GM18907 (cell line): ENCODE data around the gene KRTAP19-2.
"Not testable (repeated sequence)": the region's sequence is repeated elsewhere in the genome, so short reads cannot be mapped to it uniquely, and the experiment has no call there.

Source experiments
- ATAC-seq: cut with Tn5 transposase; IDR thresholded peaks from one replicate; pipeline ENCODE4 v1.9.1; 2021; ENCODE audit warnings: mild to moderate bottlenecking, moderate library complexity; ENCODE audit not compliant: unreplicated experiment

Gene KRTAP19-2, protein sequence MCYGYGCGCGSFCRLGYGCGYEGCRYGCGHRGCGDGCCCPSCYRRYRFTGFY

DNA sequence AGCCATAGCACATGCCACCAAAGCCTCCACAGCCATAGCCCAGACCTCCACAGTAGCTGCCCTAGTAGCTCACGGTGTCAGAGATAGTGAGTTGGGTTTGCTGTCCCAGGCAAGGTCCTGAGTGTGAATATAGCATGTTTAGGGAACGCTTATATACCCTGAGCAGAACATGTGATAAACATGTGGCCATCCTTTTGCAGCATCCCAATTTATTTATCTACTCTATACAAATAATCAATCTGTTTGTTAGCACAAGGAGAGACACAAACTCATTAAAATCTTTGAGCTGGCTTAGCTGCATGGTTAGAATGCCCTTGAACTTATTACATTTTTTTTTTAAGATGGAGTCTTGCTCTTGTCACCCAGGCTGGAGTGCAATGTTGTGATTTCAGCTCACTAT is at the start of gene KRTAP19-2:
Gene KRTAP19-2 (minus strand): TSS at position 101 of the 400 bp plus-strand sequence. CDS start 88 bp downstream, at position 13.
- ATAC-seq: no peak

DNA sequence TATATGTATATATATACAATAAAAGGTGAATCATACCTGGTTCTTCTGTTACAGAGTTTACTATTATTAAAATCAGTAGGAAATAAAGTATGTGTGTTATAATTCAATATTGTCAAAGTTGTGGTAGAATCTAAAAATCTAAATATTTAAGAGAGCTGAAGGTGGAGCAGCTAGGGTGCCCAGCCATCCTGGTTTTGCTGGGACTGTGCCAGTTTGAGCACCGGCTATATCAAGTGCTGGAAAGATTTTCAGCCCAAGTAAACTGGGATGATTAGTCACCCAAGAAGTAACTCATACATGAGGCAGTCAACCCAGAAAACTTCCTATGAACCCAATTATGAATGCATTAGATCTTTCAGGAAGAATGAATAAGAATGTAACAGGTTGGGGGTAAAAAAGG is 31.6 kb upstream of the KRTAP19-2 start:
- no peak for ATAC-seq

DNA sequence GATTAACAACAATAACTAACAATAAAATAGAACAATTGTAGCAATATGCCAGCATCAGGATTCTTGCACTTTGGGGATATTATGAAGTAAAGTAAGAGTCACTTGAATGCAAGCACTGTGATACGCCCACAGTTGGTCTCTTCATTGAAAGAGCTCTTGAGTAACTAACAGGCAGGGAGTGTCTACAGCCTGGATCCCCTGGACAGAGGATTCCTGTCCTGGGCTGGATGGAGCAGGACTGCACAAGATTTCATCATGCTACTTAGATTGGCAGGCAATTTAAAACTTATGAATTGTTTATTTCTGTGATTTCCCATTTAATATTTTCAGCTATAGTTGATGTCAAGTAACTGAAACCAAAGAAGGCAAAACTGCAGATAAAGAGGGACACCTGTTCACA is 28.4 kb upstream of the KRTAP19-2 start:
- no peak for ATAC-seq

DNA sequence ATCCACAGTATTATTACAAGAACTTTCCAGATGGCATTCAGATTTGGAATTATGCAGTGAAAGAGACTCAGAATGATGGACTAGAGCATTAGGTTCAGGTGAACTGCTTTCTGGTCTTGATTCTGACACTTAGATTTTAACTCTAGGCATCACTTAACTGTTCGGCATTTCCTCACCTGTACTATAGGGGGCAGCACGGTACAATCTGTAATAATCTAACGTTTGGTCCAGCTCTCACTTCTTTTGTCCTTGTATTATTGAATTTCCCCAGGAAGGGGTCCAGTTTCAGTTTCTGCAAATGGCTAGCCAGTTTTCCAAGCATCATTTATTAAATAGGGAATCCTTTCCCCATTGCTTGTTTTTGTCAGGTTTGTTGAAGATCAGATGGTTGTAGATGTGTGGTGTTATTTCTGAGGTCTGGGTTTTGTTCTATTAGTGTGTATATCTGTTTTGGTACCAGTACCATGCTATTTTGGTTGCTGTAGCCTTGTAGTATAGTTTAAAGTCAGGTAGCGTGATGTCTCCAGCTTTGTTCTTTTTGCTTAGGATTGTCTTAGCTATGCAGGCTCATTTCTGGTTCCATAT is 18.5 kb upstream of the KRTAP19-2 start:
- not testable (repeated sequence) for ATAC-seq

DNA sequence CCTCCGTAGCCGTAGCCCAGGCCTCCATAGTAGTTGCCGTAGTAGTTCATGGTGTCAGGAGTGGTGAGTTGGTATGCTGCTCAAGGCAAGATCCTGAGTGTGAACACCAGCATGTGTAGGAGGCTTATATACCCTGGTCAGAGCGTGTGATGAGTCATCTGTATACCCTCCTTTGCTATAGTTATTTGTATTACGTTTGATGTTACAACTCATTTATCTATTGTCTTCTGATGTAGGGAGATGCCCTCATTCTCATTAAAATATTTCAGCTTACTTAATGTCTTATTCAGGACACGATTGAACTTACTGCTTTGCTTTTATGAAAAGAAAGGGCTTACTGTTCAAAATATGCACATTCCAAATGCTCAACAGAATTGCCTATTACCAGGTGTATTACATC is 14.8 kb upstream of the KRTAP19-2 start, which contains the start of gene KRTAP19-5:
Gene KRTAP19-5 (minus strand): TSS at position 101 of the 400 bp plus-strand sequence. CDS start 51 bp downstream, at position 50.
- no peak for ATAC-seq

DNA sequence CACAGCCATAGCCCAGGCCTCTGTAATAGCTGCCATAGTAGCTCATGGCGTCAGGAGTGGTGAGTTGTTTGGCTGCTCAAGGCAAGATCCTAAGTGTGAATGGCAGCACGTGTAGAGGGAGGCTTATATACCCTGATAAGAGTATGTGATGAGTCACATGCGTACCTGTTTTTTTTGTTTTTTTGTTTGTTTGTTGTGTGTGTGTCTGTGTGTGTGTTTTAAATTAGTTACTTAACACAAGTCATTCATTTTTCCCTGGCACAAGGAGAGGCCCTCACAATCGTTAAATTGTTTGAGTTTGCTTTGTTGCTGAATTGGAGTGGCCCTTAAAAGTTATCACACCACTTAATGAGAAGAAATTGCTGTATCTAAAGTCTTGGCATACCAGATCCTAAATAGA is 9.8 kb upstream of the KRTAP19-2 start, which contains the start of gene KRTAP19-4:
Gene KRTAP19-4 (minus strand): TSS at position 101 of the 400 bp plus-strand sequence. CDS start 55 bp downstream, at position 46.
- no peak for ATAC-seq

DNA sequence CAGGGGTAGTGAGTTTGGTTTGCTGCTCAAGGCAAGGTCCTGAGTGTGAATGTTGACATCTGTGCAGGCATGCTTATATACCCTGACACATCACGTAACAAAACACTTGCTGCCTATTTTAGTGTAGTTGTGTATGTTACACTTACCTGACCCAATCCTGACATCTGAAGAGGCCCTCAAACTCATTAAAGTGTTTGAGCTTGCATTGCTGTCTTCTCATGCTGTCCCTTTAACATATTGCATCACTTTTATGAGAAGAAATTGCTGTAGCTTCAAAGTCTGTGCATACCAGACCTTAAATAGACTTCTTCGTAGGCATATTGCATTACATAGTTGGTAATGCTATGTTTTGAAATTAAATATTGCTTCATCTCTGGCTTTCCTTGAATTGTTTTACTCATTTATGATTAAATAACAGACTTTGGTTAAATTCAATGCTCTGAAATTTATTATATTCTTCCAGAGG is 4.8 kb upstream of the KRTAP19-2 start, which contains the start of gene KRTAP19-3:
Gene KRTAP19-3 (minus strand): TSS at position 51 of the 466 bp plus-strand sequence. CDS start 56 bp downstream, outside the sequence.
- no peak for ATAC-seq

DNA sequence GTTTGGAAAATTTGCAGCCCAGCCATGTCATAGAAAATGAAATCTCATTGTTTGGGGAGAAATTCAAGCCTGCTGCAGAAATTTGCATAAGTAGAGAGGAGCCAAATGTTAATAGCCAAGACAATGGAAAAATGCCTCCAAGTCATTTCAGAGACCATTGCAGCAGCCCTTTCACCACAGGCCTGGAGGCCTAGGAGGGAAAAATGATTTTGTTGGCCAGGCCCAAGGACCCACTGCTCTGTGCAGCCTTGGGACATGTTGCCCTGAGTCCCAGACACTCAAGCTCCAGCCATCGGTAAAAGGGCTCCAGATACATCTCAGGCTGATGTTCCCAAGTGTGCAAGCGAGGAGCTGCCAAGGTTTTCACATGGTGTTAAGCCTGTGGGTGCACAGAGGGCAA is 1.1 kb downstream of the KRTAP19-2 start:
- ATAC-seq: no peak

DNA sequence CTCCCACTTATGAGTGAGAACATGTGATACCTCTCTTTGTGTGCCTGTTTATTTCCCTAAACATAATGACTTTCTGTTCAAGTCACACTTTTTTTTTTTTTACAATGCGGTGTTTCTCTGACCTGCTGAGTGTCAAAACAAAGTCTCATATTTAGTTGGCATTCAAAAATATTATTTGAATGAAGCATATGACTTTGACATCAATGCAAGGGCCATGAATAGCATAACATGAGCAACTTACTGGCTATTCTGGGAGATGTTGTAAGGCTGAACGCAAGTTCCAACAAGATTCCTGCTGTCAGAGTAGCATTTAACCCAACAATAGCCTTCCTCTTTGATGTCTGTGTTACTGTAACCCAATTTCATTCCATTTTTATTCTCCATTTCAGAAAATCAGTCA is 5.1 kb downstream of the KRTAP19-2 start:
- no peak for ATAC-seq

DNA sequence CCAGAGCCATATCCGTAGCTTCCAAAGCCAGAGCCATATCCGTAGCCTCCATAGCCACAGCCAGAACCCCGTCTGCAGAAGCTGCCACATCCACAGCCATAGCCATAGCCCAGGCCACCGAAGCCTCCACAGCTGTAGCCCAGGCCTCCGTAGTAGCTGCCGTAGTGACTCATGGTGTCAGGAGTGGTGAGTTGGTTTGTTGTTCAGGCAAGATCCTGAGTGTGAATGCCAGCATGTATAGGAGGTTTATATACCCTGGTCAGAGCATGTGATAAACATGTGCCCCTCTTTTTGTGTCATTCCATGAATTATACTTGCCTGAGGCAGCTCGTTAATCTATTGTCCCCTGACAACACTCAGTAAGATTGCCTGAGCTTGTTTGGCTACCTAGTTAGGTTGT is 7.1 kb downstream of the KRTAP19-2 start, which contains the start of gene KRTAP19-1:
Gene KRTAP19-1 (minus strand): TSS at position 223 of the 400 bp plus-strand sequence. CDS start 50 bp downstream, at position 173.
- ATAC-seq: no peak

DNA sequence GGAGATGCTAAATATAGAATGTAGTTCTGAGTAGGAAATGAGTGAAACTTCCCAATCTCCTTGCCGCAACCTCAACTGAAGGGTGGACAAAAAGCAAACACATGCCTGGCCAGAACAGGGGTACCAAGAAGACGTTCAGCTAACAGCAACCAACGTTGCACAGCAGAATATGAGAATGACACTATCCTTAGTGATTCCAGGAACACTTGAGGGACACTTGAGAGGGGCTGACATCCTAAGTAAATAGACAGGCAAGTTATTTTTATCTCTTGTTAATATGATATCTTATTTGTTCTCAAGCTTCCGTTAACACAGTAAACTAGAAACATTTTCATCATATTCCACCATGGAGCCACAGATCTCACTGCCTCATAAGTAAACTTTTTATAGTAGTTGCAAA is 8.0 kb downstream of the KRTAP19-2 start:
- ATAC-seq: no peak

DNA sequence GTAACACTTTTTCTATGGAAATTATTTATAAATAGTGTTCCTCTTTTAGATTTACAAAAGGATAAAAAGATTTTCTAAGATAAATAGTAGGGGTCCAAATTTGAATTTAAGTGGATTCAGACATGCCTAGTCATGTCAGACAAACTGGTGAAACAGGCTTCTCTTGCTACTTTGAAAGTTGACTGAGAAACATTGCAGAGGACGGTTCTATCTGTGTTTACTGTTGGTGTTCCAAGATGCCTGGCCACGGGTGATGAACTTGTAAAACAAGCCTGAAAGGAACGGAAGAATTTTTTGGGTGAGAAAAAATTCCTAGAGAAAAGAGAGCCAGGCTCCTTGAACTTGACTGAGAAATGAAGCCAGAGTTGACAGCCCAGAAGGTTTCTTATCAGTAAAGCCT is 9.2 kb downstream of the KRTAP19-2 start:
- ATAC-seq: no peak

DNA sequence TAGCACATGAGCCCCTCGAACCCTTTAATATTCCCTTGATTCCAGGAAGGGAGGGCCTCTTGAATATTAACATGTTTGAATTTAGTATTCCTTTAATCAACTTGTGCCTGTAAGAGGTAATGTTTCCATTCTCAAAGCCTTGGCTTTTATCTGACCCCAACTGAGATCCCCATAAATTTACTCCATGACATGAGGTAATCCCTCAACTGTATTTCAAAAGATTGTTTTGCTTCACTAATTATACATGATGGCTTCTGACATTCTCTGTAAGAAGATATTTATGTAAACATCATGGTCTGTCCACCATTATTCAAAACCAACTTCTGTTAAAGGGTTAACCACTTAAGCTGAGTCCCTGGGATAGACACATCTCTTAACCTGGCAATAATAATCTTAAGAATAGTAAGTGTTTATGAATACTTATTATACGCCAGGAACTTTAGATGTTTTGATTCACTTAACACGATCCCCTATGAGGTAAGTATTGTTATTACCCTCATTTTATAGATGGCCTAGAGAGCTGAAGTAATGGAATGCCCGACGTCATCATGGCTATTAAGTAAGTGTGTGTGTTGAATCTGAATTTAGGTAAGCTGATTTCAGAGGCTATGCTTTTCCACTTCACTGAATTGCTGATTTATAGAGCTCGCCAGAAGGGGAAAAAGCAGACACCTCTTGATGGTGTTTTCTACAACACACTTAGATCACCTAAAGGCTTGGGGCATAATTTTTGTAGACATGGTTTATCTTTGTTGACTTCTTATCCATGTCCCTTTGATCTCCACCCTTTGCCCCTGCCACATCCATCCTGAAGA is 18.1 kb downstream of the KRTAP19-2 start:
- ATAC-seq: no peak

DNA sequence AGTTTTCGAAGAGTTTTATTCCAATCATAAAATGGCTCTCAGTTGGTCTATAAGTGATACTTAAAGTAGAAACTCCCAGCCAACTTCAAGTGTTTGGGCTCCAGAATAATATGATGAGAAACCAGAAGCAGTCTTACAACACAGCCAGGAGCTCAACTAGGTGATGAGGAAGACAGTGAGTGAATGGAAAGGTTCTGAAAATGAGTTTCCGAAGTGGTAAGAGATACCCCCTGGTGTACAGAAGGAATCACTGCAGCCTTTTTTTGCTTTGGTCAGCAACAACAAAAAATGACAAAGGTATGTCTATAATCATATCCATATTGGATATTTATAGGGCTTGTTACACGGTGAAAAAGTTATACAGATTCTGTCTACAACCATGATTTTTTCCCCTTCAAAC is 23.5 kb downstream of the KRTAP19-2 start:
- ATAC-seq: no peak

DNA sequence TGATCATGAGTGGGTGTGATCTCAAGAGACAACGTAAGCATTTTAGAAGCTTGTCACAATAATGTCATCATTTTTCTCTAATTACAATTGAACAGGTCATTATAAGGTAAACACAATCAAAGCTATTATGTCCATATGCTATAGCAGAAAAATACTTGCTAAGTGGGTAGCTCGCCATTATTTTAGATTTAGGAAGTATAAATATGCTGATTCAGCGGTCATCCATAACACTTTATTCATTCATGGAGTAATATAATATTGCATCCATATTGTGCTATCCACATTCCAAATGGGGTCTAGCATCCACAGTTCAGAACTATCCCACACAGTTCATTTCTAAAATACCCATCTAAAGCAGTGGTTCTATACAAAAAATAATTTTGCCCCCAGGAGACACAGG is 38.7 kb downstream of the KRTAP19-2 start:
- ATAC-seq: no peak

DNA sequence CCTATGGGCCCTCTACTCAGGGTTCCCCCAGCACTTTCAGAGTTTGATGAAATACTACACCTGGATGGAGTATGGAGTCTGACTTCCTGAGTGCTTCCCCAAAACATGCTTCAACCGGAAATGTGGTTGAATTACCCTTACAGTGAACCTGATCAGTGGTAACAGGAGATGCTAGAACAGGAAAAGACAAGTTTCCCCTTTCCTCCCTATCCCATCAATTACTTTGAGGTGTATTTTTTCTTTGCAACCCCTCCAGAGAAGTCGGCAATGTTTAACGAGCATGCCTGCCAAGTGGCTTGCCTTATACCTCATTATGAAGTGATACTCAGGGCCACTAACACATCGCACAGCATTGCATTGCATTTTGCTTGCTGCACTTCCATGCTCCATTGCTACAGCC is 40.2 kb downstream of the KRTAP19-2 start:
- no peak for ATAC-seq

DNA sequence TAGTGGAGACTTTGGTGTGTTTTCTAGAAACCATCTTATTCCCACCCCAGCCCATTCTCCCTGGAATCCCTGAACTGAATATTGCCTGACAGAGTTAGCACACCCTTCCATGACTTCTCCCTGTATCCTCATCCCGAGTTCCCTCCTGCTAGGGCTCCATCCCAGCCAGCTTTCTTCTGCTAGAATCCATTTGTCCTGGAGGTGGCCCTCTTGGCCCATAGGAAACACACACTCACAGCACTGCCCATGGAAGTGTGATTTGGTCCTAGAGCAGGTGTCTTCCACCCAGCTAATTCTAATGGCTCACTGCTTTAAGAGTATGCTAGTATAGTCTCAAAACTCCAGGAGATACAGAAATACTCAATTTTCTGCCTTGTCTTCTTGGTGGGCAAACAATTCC is 43.0 kb downstream of the KRTAP19-2 start:
- ATAC-seq: no peak

DNA sequence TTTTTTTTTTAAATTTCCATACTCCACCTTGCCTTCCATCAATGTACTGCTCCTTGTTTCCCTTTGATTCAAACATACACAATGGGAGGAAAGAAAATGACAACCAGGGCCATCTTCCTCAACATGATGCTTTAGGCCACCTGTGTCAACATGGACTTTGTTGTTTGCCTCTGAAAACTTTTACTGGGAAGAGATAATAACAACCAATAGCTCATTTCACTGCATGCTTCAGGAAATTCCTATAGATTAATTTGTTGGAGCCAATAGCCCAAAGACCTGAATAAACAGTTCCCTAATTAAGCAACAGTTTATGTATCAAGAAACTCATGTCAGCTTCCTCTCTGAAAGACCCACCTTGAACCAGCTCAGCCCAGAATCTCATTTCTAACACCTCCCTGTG is 44.0 kb downstream of the KRTAP19-2 start:
- ATAC-seq: no peak

DNA sequence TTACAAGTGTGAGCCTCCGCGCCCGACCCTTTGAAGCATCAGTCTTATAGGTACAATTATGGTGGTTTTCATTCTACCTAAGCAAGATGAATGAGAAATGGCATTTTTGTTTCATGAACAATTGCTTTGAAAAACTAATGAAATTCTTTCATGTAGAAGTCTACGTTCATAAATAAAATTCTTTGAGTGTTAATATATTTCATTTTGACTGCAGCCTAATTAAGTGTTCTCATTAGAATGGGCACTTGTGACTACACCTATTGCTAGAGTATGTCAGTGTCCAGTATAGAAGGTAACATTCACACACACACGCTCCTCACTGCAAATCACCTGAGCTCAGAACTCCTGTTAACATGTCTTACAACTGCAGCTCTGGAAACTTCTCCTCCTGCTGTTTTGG is 47.3 kb downstream of the KRTAP19-2 start, which contains the start of gene KRTAP15-1:
Gene KRTAP15-1 (plus strand): TSS at position 301 of the 400 bp plus-strand sequence. CDS start 53 bp downstream, at position 354.
- ATAC-seq: no peak
